BLaER1 (cell line): ENCODE results near the gene MKRN1.
"Not testable (repeated sequence)": the region's sequence is repeated elsewhere in the genome, so short reads cannot be mapped to it uniquely, and the experiment has no call there.

Experiments used
- H3K27ac ChIP-seq: shearing (Covaris generic); formaldehyde crosslinking; 2 replicates; pipeline ENCODE4 v1.8.1; 2022
- H3K27me3 ChIP-seq: shearing (Covaris generic); formaldehyde crosslinking; 2 replicates; pipeline ENCODE4 v1.8.1; 2022
- H3K36me3 ChIP-seq: shearing (Covaris generic); formaldehyde crosslinking; 2 replicates; pipeline ENCODE4 v1.8.1; 2022
- H3K4me1 ChIP-seq: shearing (Covaris generic); formaldehyde crosslinking; 2 replicates; pipeline ENCODE4 v1.8.1; 2022
- H3K4me2 ChIP-seq: shearing (Covaris generic); formaldehyde crosslinking; 2 replicates; pipeline ENCODE4 v1.8.1; 2022
- H3K4me3 ChIP-seq: shearing (Covaris generic); formaldehyde crosslinking; 2 replicates; pipeline ENCODE4 v1.8.1; 2022
- H3K9ac ChIP-seq: shearing (Covaris generic); formaldehyde crosslinking; 2 replicates; pipeline ENCODE4 v1.8.1; 2022
- H3K9me3 ChIP-seq: shearing (Covaris generic); formaldehyde crosslinking; 2 replicates; pipeline ENCODE4 v1.8.1; 2022
- H4K20me1 ChIP-seq: shearing (Covaris generic); formaldehyde crosslinking; 2 replicates; pipeline ENCODE4 v1.8.1; 2022
- Cebpa-rat ChIP-seq: shearing (Covaris generic); IDR thresholded peaks from 2 replicates; pipeline ENCODE4 v1.8.1; 2022

MKRN1 gene

DNA sequence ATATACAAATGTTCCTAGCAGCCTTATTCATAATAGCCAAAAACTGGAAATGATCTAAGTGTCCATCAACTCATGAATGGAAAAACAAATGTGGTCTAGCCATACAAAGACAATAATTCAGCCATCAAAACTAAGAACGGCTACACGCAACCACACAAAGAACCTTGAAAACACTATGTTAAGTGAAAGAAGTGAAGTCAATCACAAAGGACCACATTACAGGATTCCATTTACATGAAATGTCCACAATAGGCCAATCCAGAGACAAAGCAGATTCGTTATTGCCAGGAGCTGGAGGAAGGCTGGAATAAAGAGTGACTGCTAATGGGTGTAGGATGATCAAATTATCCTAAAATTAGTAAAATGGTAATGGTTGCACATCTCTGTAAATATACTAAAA lies 21.1 kb downstream of the MKRN1 start:
- no peaks in the 10 kb centered on the region for H3K4me1 ChIP-seq
- no peak for TF ChIP-seq Cebpa-rat
- no peak overlapping the region for H3K4me2 ChIP-seq
- peaks cover 98% of the 10 kb centered on the region for H3K36me3 ChIP-seq
- H3K9ac ChIP-seq, result no peak overlapping the region
- H3K9me3 ChIP-seq, result no peaks in the 10 kb centered on the region
- peaks cover 77% of the 10 kb centered on the region for H4K20me1 ChIP-seq
- no peak overlapping the region for H3K27ac ChIP-seq
- no peak overlapping the region for H3K4me3 ChIP-seq
- H3K27me3 ChIP-seq, result no peaks in the 10 kb centered on the region

- Histone ChIP-seq H3K9ac (no peak overlapping the region), H3K36me3 (peaks cover 98% of the 10 kb centered on the region), H3K27me3 (no peaks in the 10 kb centered on the region), H3K4me1 (no peaks in the 10 kb centered on the region), H4K20me1 (peaks cover 72% of the 10 kb centered on the region), H3K9me3 (no peaks in the 10 kb centered on the region), H3K4me2 (no peak overlapping the region), H3K27ac (no peak overlapping the region), H3K4me3 (no peak overlapping the region)
- no peak for TF ChIP-seq Cebpa-rat
Observed at GRCh38 chr7:140456551-140457051, 22.7 kb downstream of the MKRN1 start.

- H3K36me3 ChIP-seq, result peaks cover 91% of the 10 kb centered on the region
Observed at GRCh38 chr7:140455743-140456142, 23.6 kb downstream of the MKRN1 start.

DNA sequence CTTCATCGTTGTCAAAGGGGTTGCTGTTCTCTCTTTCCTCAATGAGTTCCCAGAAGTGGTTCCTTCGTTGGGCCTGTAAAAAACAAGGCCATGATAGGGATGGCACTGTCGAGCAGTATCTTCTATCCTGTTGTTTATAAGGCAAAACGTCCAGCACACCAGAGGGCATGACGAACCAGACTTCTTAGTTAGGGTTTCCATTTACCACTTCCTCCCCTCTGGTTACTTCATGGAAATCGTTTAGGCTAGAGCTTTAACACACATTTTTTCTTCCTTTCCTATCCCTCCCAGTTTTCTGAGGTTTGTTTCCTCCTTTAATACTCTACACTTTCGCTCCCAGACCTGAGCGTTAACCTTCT lies 24.7 kb downstream of the MKRN1 start:
- Histone ChIP-seq H3K4me3 (no peak overlapping the region), H3K4me1 (0 out of 2 replicates have a peak, but pooled peaks cover 7% of the 10 kb centered on the region), H3K9me3 (no peaks in the 10 kb centered on the region), H3K9ac (no peak overlapping the region), H3K36me3 (peaks cover 82% of the 10 kb centered on the region), H3K27ac (no peak overlapping the region), H3K27me3 (no peaks in the 10 kb centered on the region), H4K20me1 (peaks cover 55% of the 10 kb centered on the region), H3K4me2 (no peak overlapping the region)
- TF ChIP-seq Cebpa-rat, result no peak

More at GRCh38 chr7:140455743-140456142, 23.6 kb downstream of the MKRN1 start:
- Histone ChIP-seq H3K4me1 (no peaks in the 10 kb centered on the region), H3K9ac (no peak overlapping the region), H3K4me2 (no peak overlapping the region), H3K4me3 (no peak overlapping the region), H4K20me1 (peaks cover 65% of the 10 kb centered on the region), H3K9me3 (no peaks in the 10 kb centered on the region), H3K27ac (no peak overlapping the region), H3K27me3 (no peaks in the 10 kb centered on the region)
- TF ChIP-seq Cebpa-rat, result no peak

GRCh38 chr7:140453785-140454656 lies 25.3 kb downstream of the MKRN1 start:
- H3K9me3 ChIP-seq, H3K4me1 ChIP-seq, H3K4me3 ChIP-seq, H3K9ac ChIP-seq, H3K27ac ChIP-seq, H3K27me3 ChIP-seq, H3K4me2 ChIP-seq: not testable (repeated sequence)
- Histone ChIP-seq H3K36me3 (peaks cover 81% of the 10 kb centered on the region), H4K20me1 (peaks cover 49% of the 10 kb centered on the region)

DNA sequence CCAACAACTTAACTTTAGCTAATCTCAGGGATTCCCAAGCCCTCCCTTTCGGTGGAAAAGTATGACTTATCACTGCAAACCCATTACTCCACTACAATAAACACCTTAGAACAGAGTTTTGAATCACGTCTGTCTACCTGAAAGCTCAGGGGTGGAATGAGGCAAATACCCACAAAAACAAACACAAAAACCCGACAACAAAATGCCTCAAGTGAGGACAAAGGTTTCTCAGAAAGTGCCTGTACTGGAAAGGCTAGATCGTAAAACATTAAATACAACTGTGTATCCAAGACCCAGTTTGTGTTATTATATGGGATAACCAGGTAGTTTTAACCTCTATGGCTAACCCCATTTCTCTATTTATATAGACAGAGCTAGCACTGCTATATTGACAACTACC lies 26.0 kb downstream of the MKRN1 start:
- Histone ChIP-seq H3K4me3 (no peak overlapping the region), H4K20me1 (peaks cover 41% of the 10 kb centered on the region), H3K27me3 (no peaks in the 10 kb centered on the region), H3K4me2 (no peak overlapping the region), H3K4me1 (0 out of 2 replicates have a peak, but pooled peaks cover 7% of the 10 kb centered on the region), H3K9ac (no peak overlapping the region), H3K36me3 (peaks cover 74% of the 10 kb centered on the region), H3K9me3 (no peaks in the 10 kb centered on the region), H3K27ac (no peak overlapping the region)
- TF ChIP-seq Cebpa-rat, result no peak

DNA sequence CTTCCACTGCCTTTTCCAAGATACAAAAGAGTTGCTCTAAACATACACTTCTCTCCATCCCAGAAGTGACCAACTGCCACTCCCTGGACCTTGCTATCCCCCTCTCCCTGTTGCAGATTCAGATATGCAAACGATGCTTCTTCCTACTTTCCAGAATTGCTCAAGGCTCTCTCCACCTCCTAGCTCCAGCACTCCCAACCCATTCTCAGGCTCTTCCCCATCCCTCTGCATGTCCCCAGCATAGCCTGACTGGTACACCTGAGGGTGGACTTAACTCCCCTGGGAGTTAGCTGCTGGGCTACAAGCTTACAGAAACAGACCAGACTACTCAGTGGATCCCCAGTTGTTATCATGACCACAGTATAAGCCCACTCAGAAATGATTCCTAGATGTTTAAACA lies 27.6 kb downstream of the MKRN1 start:
- no peak for TF ChIP-seq Cebpa-rat
- no peak overlapping the region for H3K4me3 ChIP-seq
- H3K9me3 ChIP-seq, result no peaks in the 10 kb centered on the region
- no peak overlapping the region for H3K9ac ChIP-seq
- H4K20me1 ChIP-seq, result peaks cover 26% of the 10 kb centered on the region
- no peak overlapping the region for H3K4me2 ChIP-seq
- H3K36me3 ChIP-seq, result peaks cover 58% of the 10 kb centered on the region
- H3K27ac ChIP-seq, result no peak overlapping the region
- no peaks in the 10 kb centered on the region for H3K27me3 ChIP-seq
- H3K4me1 ChIP-seq, result 0 out of 2 replicates have a peak, but pooled peaks cover 7% of the 10 kb centered on the region

- H3K27ac ChIP-seq, result no peak overlapping the region
- peaks cover 30% of the 10 kb centered on the region for H3K36me3 ChIP-seq
- no peak overlapping the region for H3K9ac ChIP-seq
- H3K4me2 ChIP-seq, result no peak overlapping the region
- TF ChIP-seq Cebpa-rat, result no peak
- 0 out of 2 replicates have a peak, but pooled peaks cover 7% of the 10 kb centered on the region for H3K4me1 ChIP-seq
- no peak overlapping the region for H3K4me3 ChIP-seq
- peaks cover 14% of the 10 kb centered on the region for H4K20me1 ChIP-seq
- no peaks in the 10 kb centered on the region for H3K9me3 ChIP-seq
- no peaks in the 10 kb centered on the region for H3K27me3 ChIP-seq
Observed at GRCh38 chr7:140448781-140449480, 30.4 kb downstream of the MKRN1 start.

DNA sequence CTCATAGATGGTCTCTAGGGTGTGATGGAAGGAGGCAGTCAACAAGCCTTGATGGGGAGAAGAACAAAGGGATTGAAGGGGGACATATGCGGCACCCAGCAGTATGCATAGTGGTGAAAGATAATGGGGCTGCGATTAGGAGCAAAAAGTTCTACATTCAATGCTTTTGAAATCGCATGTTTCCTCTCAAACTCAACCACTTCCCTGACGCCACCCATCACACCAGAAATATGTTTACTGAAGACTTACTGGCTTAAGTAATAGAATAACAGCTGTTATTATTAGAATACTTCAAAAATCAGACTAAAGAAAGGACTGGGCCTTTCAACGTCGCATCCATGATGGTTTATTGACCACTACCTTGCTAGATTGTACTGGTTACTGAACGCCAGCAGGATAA lies 31.5 kb downstream of the MKRN1 start:
- H3K27me3 ChIP-seq, result no peaks in the 10 kb centered on the region
- H3K9ac ChIP-seq, result no peak overlapping the region
- no peak overlapping the region for H3K4me2 ChIP-seq
- peaks cover 20% of the 10 kb centered on the region for H3K36me3 ChIP-seq
- H3K4me3 ChIP-seq, result no peak overlapping the region
- H3K9me3 ChIP-seq, result no peaks in the 10 kb centered on the region
- TF ChIP-seq Cebpa-rat, result no peak
- H4K20me1 ChIP-seq, result peaks cover 11% of the 10 kb centered on the region; the same call in 1 of the 2 replicates
- 0 out of 2 replicates have a peak, but pooled peaks cover 7% of the 10 kb centered on the region for H3K4me1 ChIP-seq
- no peak overlapping the region for H3K27ac ChIP-seq

- no peak overlapping the region for H3K9ac ChIP-seq
Observed at GRCh38 chr7:140446467-140446866, 32.8 kb downstream of the MKRN1 start.

More at GRCh38 chr7:140446467-140446866, 32.8 kb downstream of the MKRN1 start:
- Histone ChIP-seq H3K27ac (no peak overlapping the region), H3K4me1 (0 out of 2 replicates have a peak, but pooled peaks cover 7% of the 10 kb centered on the region), H4K20me1 (no peaks in the 10 kb centered on the region), H3K4me2 (no peak overlapping the region), H3K36me3 (peaks cover 6% of the 10 kb centered on the region), H3K27me3 (no peaks in the 10 kb centered on the region), H3K9me3 (no peaks in the 10 kb centered on the region), H3K4me3 (no peak overlapping the region)
- no peak for TF ChIP-seq Cebpa-rat
